WTC11 (cell line): ENCODE data around the gene PI4KB. TPM values are rescaled to one million over a fixed set of nuclear protein-coding genes. Genes with fewer than 3 reads are reported as not detected.
A peak's percentile ranks its signal among the peaks of the same experiment; 100 is the strongest.

Experiments
- ATAC-seq: fragments of 200-7000 bp; cut with Tn5 transposase; 2 replicates; pipeline ENCODE4 v1.10.0; 2021; ENCODE audit warnings: mild to moderate bottlenecking, moderate library complexity
- CTCF ChIA-PET: fragments of 300-600 bp; sonication (Branson Sonifier 250); formaldehyde crosslinking; loops from one replicate; lab custom pipeline; 2021; ENCODE audit warnings: antibody characterized with exemption; lab: Charles Lee
- POLR2A ChIA-PET: fragments of 350-600 bp; sonication (Branson Sonifier 250); formaldehyde crosslinking; loops from one replicate; lab custom pipeline; 2021; ENCODE audit warnings: antibody characterized with exemption; lab: Charles Lee
- DNase-seq: peaks from one replicate; pipeline ENCODE4 v3.0.0; 2021; ENCODE audit warnings: low spot score
- H3K27ac Mint-ChIP-seq: 2 replicates; pipeline ENCODE4 v1.8.0; 2021; ENCODE audit warnings: mixed read lengths
- H3K27me3 Mint-ChIP-seq: 2 replicates; pipeline ENCODE4 v1.8.0; 2021; ENCODE audit warnings: low read depth, mild to moderate bottlenecking, moderate library complexity, mixed read lengths
- H3K36me3 Mint-ChIP-seq: 2 replicates; pipeline ENCODE4 v1.8.0; 2021; ENCODE audit warnings: mixed read lengths
- H3K4me1 Mint-ChIP-seq: 2 replicates; pipeline ENCODE4 v1.8.0; 2022; ENCODE audit warnings: mixed read lengths
- H3K4me3 Mint-ChIP-seq: 2 replicates; pipeline ENCODE4 v1.8.0; 2021; ENCODE audit warnings: mild to moderate bottlenecking, moderate library complexity, mixed read lengths
- H3K9me3 Mint-ChIP-seq: 2 replicates; pipeline ENCODE4 v1.8.0; 2021; ENCODE audit warnings: mixed read lengths
- ARID4B ChIP-seq: sonication (generic); formaldehyde crosslinking; IDR thresholded peaks from 2 replicates; pipeline ENCODE4 v1.8.0; 2023; ENCODE audit warnings: missing genetic modification reagents, mild to moderate bottlenecking, borderline replicate concordance
- EMX1 ChIP-seq: fragments of 250-450 bp; sonication (Bioruptor Pico); IDR thresholded peaks from 2 replicates; pipeline ENCODE4 v1.8.0; 2021; ENCODE audit warnings: mild to moderate bottlenecking
- ETV6 ChIP-seq: sonication (generic); formaldehyde crosslinking; IDR thresholded peaks from 2 replicates; pipeline ENCODE4 v1.8.1; 2022; ENCODE audit warnings: mild to moderate bottlenecking, missing genetic modification reagents
- FOXJ3 ChIP-seq: sonication (generic); formaldehyde crosslinking; IDR thresholded peaks from 2 replicates; pipeline ENCODE4 v1.9.0; 2021; ENCODE audit warnings: missing genetic modification reagents, mild to moderate bottlenecking, borderline replicate concordance
- GTF2I ChIP-seq: fragments of 250-450 bp; sonication (Bioruptor Pico); conservative IDR thresholded peaks from 2 replicates; pipeline ENCODE4 v1.4.0; 2021; ENCODE audit warnings: mild to moderate bottlenecking
- JUN ChIP-seq: sonication (generic); formaldehyde crosslinking; IDR thresholded peaks from 2 replicates; pipeline ENCODE4 v1.8.0; 2023; ENCODE audit warnings: mild to moderate bottlenecking, missing genetic modification reagents
- NFATC4 ChIP-seq: fragments of 250-450 bp; sonication (Bioruptor Pico); IDR thresholded peaks from 2 replicates; pipeline ENCODE4 v1.9.0; 2021; ENCODE audit warnings: mild to moderate bottlenecking
- OVOL2 ChIP-seq: fragments of 250-450 bp; sonication (Bioruptor Pico); IDR thresholded peaks from 2 replicates; pipeline ENCODE4 v1.9.0; 2021; ENCODE audit warnings: mild to moderate bottlenecking, borderline replicate concordance
- PRRX2 ChIP-seq: fragments of 250-450 bp; sonication (Bioruptor Pico); IDR thresholded peaks from 2 replicates; pipeline ENCODE4 v1.8.0; 2021; ENCODE audit warnings: mild to moderate bottlenecking
- RORB ChIP-seq: fragments of 250-450 bp; sonication (Bioruptor Pico); IDR thresholded peaks from 2 replicates; pipeline ENCODE4 v1.9.0; 2021; ENCODE audit warnings: mild to moderate bottlenecking
- SMAD3 ChIP-seq: sonication (generic); formaldehyde crosslinking; IDR thresholded peaks from 2 replicates; pipeline ENCODE4 v1.8.0; 2022; ENCODE audit warnings: missing genetic modification reagents, mild to moderate bottlenecking, borderline replicate concordance
- SOX15 ChIP-seq: fragments of 250-450 bp; sonication (Bioruptor Pico); IDR thresholded peaks from 2 replicates; pipeline ENCODE4 v1.9.0; 2021; ENCODE audit warnings: mild to moderate bottlenecking
- SP1 ChIP-seq: sonication (generic); formaldehyde crosslinking; conservative IDR thresholded peaks from 2 replicates; pipeline ENCODE4 v1.8.1; 2022; ENCODE audit warnings: missing genetic modification reagents
- USF2 ChIP-seq: sonication (generic); formaldehyde crosslinking; IDR thresholded peaks from 2 replicates; pipeline ENCODE4 v1.8.1; 2023; ENCODE audit warnings: mild to moderate bottlenecking, missing genetic modification reagents, moderate library complexity
- ZNF121 ChIP-seq: sonication (generic); formaldehyde crosslinking; IDR thresholded peaks from 2 replicates; pipeline ENCODE4 v1.8.0; 2023; ENCODE audit warnings: missing genetic modification reagents
- ZNF138 ChIP-seq: sonication (generic); formaldehyde crosslinking; conservative IDR thresholded peaks from 2 replicates; pipeline ENCODE4 v1.8.1; 2022; ENCODE audit warnings: mild to moderate bottlenecking, moderate library complexity, missing genetic modification reagents
- ZNF232 ChIP-seq: sonication (generic); formaldehyde crosslinking; IDR thresholded peaks from 2 replicates; pipeline ENCODE4 v1.8.0; 2022; ENCODE audit warnings: mild to moderate bottlenecking, missing genetic modification reagents
- ZNF532 ChIP-seq: fragments of 250-450 bp; sonication (Bioruptor Pico); IDR thresholded peaks from 2 replicates; pipeline ENCODE4 v1.9.0; 2021; ENCODE audit warnings: mild to moderate bottlenecking, borderline replicate concordance
- total RNA-seq: library from RNA; stranded (reverse); gene quantifications from 3 replicates; pipeline ENCODE4 v1.2.3, GENCODE V29; 2021
- TF ChIP-seq, protein P1 (sequence below): sonication (generic); formaldehyde crosslinking; IDR thresholded peaks from 2 replicates; pipeline ENCODE4 v1.8.0; 2022; ENCODE audit warnings: mild to moderate bottlenecking, missing genetic modification reagents
- TF ChIP-seq, protein P2 (sequence below): sonication (generic); formaldehyde crosslinking; IDR thresholded peaks from 2 replicates; pipeline ENCODE4 v1.8.0; 2022; ENCODE audit warnings: mild to moderate bottlenecking, missing genetic modification reagents
- TF ChIP-seq, protein P3 (sequence below): sonication (generic); formaldehyde crosslinking; IDR thresholded peaks from 2 replicates; pipeline ENCODE4 v1.8.1; 2023; ENCODE audit warnings: mild to moderate bottlenecking, missing genetic modification reagents, moderate library complexity
- TF ChIP-seq, protein P4 (sequence below): fragments of 250-450 bp; sonication (Bioruptor Pico); IDR thresholded peaks from 2 replicates; pipeline ENCODE4 v2.1.2; 2022; ENCODE audit warnings: mild to moderate bottlenecking, moderate library complexity

Gene PI4KB
- total RNA-seq, 1 experiment from 2014 or later = 33.6 TPM

- TF ChIP-seq ZNF532 (no peak), SP1 (CRISPR knock-in tag) (no peak), JUN (CRISPR knock-in tag) (no peak), SMAD3 (no peak), ARID4B (CRISPR knock-in tag) (no peak)
Measured at GRCh38 chr1:151259351-151259750, 67.9 kb downstream of the PI4KB start (continued).

DNA sequence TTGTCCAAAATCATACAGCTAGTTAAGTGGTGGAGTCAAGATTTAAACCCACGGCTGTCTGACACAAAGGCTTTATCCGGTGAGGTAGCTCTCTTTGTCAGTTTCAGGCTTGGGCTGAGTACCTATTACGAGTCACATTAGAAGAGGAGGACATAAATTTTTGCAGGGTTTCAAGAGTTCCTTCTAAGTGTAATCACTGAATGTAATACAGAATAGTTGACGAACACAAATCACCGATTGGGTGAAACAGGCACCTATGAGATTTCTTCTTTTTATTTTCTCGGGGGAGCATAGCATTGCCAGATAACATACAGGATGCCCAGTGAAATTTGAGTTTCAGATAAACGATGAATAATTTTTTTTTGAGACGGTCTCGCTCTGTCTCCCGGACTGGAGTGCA, 71.8 kb downstream of the PI4KB start:
- Mint-ChIP-seq H3K27ac (peak overlapping the region; percentile 87), H3K36me3 (no peaks in the 10 kb centered on the region), H3K9me3 (no peaks in the 10 kb centered on the region), H3K27me3 (no peaks in the 10 kb centered on the region; the same call in 1 of the 2 replicates), H3K4me1 (peaks cover 9% of the 10 kb centered on the region), H3K4me3 (peak overlapping the region; percentile 89)
- ChIA-PET POLR2A (interaction anchor here (1.6 kb wide), 1 partner anchor 26 kb away, joined by 9 read pairs; the partner anchor contains the start of gene ZNF687), CTCF (interaction anchor here (0.6 to 1.7 kb wide), 6 partner anchors 26 to 155 kb away, joined by 3 to 5 read pairs (median 4); partner anchors contain the start of genes VPS72 and ZNF687)
- ATAC-seq (no peak), DNase-seq (no peak)
- TF ChIP-seq GTF2I (CRISPR knock-in tag) = no peak
- TF ChIP-seq ZNF232 (CRISPR knock-in tag) = no peak
- TF ChIP-seq USF2 (CRISPR knock-in tag) = no peak
- TF ChIP-seq, protein P1, sequence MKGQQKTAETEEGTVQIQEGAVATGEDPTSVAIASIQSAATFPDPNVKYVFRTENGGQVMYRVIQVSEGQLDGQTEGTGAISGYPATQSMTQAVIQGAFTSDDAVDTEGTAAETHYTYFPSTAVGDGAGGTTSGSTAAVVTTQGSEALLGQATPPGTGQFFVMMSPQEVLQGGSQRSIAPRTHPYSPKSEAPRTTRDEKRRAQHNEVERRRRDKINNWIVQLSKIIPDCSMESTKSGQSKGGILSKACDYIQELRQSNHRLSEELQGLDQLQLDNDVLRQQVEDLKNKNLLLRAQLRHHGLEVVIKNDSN (CRISPR knock-in tag) = no peak
- TF ChIP-seq, protein P2, sequence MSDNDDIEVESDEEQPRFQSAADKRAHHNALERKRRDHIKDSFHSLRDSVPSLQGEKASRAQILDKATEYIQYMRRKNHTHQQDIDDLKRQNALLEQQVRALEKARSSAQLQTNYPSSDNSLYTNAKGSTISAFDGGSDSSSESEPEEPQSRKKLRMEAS (CRISPR knock-in tag) = no peak
- TF ChIP-seq, protein P3, sequence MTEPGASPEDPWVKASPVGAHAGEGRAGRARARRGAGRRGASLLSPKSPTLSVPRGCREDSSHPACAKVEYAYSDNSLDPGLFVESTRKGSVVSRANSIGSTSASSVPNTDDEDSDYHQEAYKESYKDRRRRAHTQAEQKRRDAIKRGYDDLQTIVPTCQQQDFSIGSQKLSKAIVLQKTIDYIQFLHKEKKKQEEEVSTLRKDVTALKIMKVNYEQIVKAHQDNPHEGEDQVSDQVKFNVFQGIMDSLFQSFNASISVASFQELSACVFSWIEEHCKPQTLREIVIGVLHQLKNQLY (CRISPR knock-in tag) = no peak
- no peak for TF ChIP-seq SOX15
- no peak for TF ChIP-seq ETV6 (CRISPR knock-in tag)
- TF ChIP-seq ZNF121 (CRISPR knock-in tag) = no peak
- no peak for TF ChIP-seq EMX1
- TF ChIP-seq RORB (CRISPR knock-in tag) = no peak
- TF ChIP-seq ZNF138 (CRISPR knock-in tag) = no peak
- TF ChIP-seq PRRX2 (CRISPR knock-in tag) = no peak
- TF ChIP-seq OVOL2 (CRISPR knock-in tag) = no peak
- TF ChIP-seq, protein P4, sequence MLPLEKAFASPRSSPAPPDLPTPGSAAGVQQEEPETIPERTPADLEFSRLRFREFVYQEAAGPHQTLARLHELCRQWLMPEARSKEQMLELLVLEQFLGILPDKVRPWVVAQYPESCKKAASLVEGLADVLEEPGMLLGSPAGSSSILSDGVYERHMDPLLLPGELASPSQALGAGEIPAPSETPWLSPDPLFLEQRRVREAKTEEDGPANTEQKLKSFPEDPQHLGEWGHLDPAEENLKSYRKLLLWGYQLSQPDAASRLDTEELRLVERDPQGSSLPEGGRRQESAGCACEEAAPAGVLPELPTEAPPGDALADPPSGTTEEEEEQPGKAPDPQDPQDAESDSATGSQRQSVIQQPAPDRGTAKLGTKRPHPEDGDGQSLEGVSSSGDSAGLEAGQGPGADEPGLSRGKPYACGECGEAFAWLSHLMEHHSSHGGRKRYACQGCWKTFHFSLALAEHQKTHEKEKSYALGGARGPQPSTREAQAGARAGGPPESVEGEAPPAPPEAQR (CRISPR knock-in tag) = no peak
- TF ChIP-seq FOXJ3 (CRISPR knock-in tag) = no peak
- TF ChIP-seq NFATC4 (CRISPR knock-in tag) = no peak
